ENCODE measurements around the gene GALNT2.

The GALNT2 gene

DNA sequence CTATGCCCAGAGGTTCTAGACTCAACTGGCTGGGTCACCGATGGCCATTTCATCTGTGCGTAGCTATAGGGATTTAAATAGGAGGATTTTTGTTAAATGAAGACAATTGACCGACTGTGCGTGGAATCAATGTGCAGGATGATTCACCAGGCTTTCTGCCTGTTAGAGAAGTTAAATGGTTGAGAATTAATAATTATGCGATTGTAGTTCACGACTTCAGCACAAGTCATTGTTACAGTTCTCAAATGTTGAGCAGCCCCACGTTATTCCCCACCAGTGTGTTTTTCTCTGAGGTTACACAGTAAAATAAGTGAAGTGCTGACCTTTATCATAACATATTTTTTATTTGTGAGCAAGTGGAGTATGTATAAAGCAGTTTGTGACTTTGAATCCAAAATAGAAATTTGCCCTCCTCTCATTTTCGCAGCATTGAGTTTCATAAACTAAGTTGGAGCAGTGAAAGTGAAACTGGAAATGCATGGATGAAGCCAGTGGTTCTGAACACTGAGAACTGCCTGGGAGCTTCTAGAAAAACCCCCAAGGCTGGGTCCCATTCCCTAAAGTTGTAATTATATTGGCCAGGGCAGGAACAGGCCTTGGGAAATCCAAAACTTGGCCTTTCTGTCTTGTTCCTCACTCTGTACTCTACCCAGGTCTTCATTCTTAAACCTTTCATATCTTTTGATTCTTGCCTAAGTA lies 102.6 kb downstream of the GALNT2 start:
- TF ChIP-seq CTCF (IDR thresholded peaks at IDR 0.05) (no peak), ZFX (IDR thresholded peaks at IDR 0.05; ENCODE audit: borderline replicate concordance) (no peak)
- no peak overlapping the region for H3K27ac ChIP-seq

- H3K27ac ChIP-seq = no peak overlapping the region
- TF ChIP-seq CTCF (IDR thresholded peaks at IDR 0.05) (no peak), ZFX (IDR thresholded peaks at IDR 0.05; ENCODE audit: borderline replicate concordance) (no peak)
Measured at GRCh38 chr1:230170153-230170547, 103.1 kb downstream of the GALNT2 start.

DNA sequence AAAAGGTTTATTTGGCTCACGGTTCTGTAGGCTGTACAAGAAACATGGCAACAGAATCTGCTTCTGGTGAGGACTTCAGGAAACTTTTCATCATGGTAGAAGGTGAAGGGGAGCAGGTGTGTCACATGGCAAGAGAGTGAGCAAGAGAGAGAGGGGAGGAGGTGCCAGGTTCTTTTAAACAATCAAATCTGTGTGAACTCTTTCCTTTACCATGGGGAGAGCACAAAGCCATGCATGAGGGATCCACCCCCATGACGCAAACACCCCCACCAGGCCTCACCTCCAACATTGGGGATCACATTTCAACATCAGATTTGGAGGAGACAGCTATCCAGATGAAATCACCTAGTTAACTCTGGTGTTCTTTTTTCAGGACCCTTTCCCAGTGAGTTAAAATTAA lies 103.6 kb downstream of the GALNT2 start:
- H3K27ac ChIP-seq = no peak overlapping the region
- no peak for TF ChIP-seq CTCF (IDR thresholded peaks at IDR 0.05)
- TF ChIP-seq ZFX (IDR thresholded peaks at IDR 0.05; ENCODE audit: borderline replicate concordance) = no peak

- H3K27ac ChIP-seq = no peak overlapping the region
- TF ChIP-seq CTCF (IDR thresholded peaks at IDR 0.05) (no peak), ZFX (IDR thresholded peaks at IDR 0.05; ENCODE audit: borderline replicate concordance) (no peak)
Measured at GRCh38 chr1:230171356-230172015, 104.4 kb downstream of the GALNT2 start.

GRCh38 chr1:230172016-230172537 lies 105.0 kb downstream of the GALNT2 start:
- no peak overlapping the region for H3K27ac ChIP-seq
- TF ChIP-seq CTCF (IDR thresholded peaks at IDR 0.05) (no peak), ZFX (IDR thresholded peaks at IDR 0.05; ENCODE audit: borderline replicate concordance) (no peak)

GRCh38 chr1:230173187-230173975 lies 106.3 kb downstream of the GALNT2 start:
- no peak overlapping the region for H3K27ac ChIP-seq
- TF ChIP-seq ZFX (IDR thresholded peaks at IDR 0.05; ENCODE audit: borderline replicate concordance) (no peak), CTCF (IDR thresholded peaks at IDR 0.05) (no peak)
